HCT116 (cell line): ENCODE results near the gene SCN3A. TPM values are rescaled to one million over a fixed set of nuclear protein-coding genes. Genes with fewer than 3 reads are reported as not detected.

ENCODE experiments used
- ATAC-seq: fragments of 200-7000 bp; cut with Tn5 transposase; 2 replicates; pipeline ENCODE4 v1.9.1; 2020; ENCODE audit warnings: mild to moderate bottlenecking, moderate library complexity
- BruUV-seq: library from RNA; stranded (reverse); fragments of 400-500 nt; replicated peaks from 2 replicates; lab custom pipeline; 2021; lab: Mats Ljungman, UMichigan
- CTCF ChIA-PET: fragments of 300-600 bp; sonication (Branson Sonifier 250); formaldehyde crosslinking; loops from one replicate; lab custom pipeline; 2021; ENCODE audit warnings: antibody characterized with exemption; lab: Charles Lee
- POLR2A ChIA-PET: fragments of 300-600, 350-600 bp; sonication (Branson Sonifier 250); formaldehyde crosslinking; loops from one replicate; lab custom pipeline; 2021; ENCODE audit warnings: antibody characterized with exemption; lab: Charles Lee
- RAD21 ChIA-PET, 2 experiments: fragments of 300-600 bp; sonication (Branson Sonifier 250); formaldehyde crosslinking; loops; one replicate each; lab custom pipeline; 2023; ENCODE audit warnings: low total read pairs in 2 of 2; ENCODE audit not compliant: uncharacterized antibody in 2 of 2, unreplicated experiment in 2 of 2, low non-redundant PET in 1 of 2; lab: Charles Lee
- DNase-seq: peaks from one replicate; pipeline ENCODE4 v3.0.0-alpha.2; 2010; ENCODE audit warnings: low read depth, low spot score
- H2AFZ ChIP-seq: fragments of 200-600 bp; shearing (Covaris generic), sonication (generic); 2 replicates; pipeline ENCODE4 v1.6.1; 2017; ENCODE audit warnings: low read depth, mixed run types, mixed read lengths, antibody characterized with exemption, low read length; ENCODE audit not compliant: poor library complexity, severe bottlenecking
- H3K27ac ChIP-seq: 2 replicates; pipeline ENCODE4 v1.5.1; 2012; ENCODE audit warnings: low read depth, low read length
- H3K27me3 ChIP-seq: fragments of 200-600 bp; sonication (generic); 2 replicates; pipeline ENCODE4 v1.6.1; 2016; ENCODE audit warnings: mixed run types, low read length, mixed read lengths; ENCODE audit not compliant: insufficient read depth
- H3K36me3 ChIP-seq, 2 experiments: fragments of 200-500 bp in 1 of 2; fragments of 200-600 bp in 1 of 2; sonication (Bioruptor generic) in 1 of 2; sonication (generic) in 1 of 2; 2 replicates each; pipeline versions ENCODE4 v1.5.1 to v1.6.1; 2014 to 2016; ENCODE audit warnings: low read length in 2 of 2, inconsistent platforms in 1 of 2, mixed read lengths in 1 of 2, mixed run types in 1 of 2; ENCODE audit not compliant: insufficient read depth in 2 of 2, control insufficient read depth in 1 of 2
- H3K4me1 ChIP-seq, 2 experiments: fragments of 200-600 bp in 1 of 2; sonication (generic) in 1 of 2; 2 replicates each; pipeline versions ENCODE4 v1.5.1 to v1.6.1; 2012 to 2017; ENCODE audit warnings: low read length in 2 of 2, inconsistent platforms in 1 of 2, mild to moderate bottlenecking in 1 of 2, mixed read lengths in 1 of 2, mixed run types in 1 of 2, moderate library complexity in 1 of 2; ENCODE audit not compliant: insufficient read depth in 2 of 2, control insufficient read depth in 1 of 2
- H3K4me2 ChIP-seq: fragments of 200-600 bp; sonication (generic); 2 replicates; pipeline ENCODE4 v1.6.1; 2017; ENCODE audit warnings: mixed run types, low read length, mixed read lengths
- H3K4me3 ChIP-seq, 2 experiments: fragments of 200-600 bp in 1 of 2; sonication (generic) in 1 of 2; replicated peaks in 1 of 2; 2 replicates each; pipeline ENCODE4 v1.5.1; 2011 to 2016; ENCODE audit warnings: low read length in 2 of 2, control low read depth in 1 of 2, low read depth in 1 of 2, mild to moderate bottlenecking in 1 of 2, mixed read lengths in 1 of 2, mixed run types in 1 of 2
- H3K79me2 ChIP-seq: fragments of 200-600 bp; sonication (generic); 2 replicates; pipeline ENCODE4 v1.6.1; 2017; ENCODE audit warnings: mild to moderate bottlenecking, mixed run types, low read length, moderate library complexity, mixed read lengths; ENCODE audit not compliant: insufficient read depth
- H3K9ac ChIP-seq: fragments of 200-600 bp; sonication (generic); 2 replicates; pipeline ENCODE4 v1.6.1; 2016; ENCODE audit warnings: low read length, mixed read lengths
- H3K9me2 ChIP-seq: fragments of 200-600 bp; sonication (generic), shearing (Covaris generic); 2 replicates; pipeline ENCODE4 v1.6.1; 2017; ENCODE audit warnings: mixed run types, mild to moderate bottlenecking, moderate library complexity; ENCODE audit not compliant: insufficient read depth
- H3K9me3 ChIP-seq, 2 experiments: fragments of 200-500 bp in 1 of 2; fragments of 200-600 bp in 1 of 2; sonication (Bioruptor generic) in 1 of 2; sonication (generic) in 1 of 2; 2 replicates each; pipeline ENCODE4 v1.6.1; 2014 to 2017; ENCODE audit warnings: low read length in 2 of 2, mixed read lengths in 2 of 2, inconsistent platforms in 1 of 2, low read depth in 1 of 2, mild to moderate bottlenecking in 1 of 2, mixed run types in 1 of 2, moderate library complexity in 1 of 2; ENCODE audit not compliant: control insufficient read depth in 1 of 2, insufficient read depth in 1 of 2
- H4K20me1 ChIP-seq: fragments of 200-600 bp; sonication (generic), shearing (Covaris generic); 2 replicates; pipeline ENCODE4 v1.6.1; 2017; ENCODE audit warnings: mixed run types, mild to moderate bottlenecking, moderate library complexity; ENCODE audit not compliant: insufficient read depth
- CBX3 ChIP-seq: IDR thresholded peaks from 2 replicates; pipeline ENCODE4 v1.6.1; 2012; ENCODE audit warnings: low read depth
- EGR1 ChIP-seq: IDR thresholded peaks from 2 replicates; pipeline ENCODE4 v1.6.1; 2012; ENCODE audit warnings: low read depth
- ELF1 ChIP-seq: IDR thresholded peaks from 2 replicates; pipeline ENCODE4 v1.6.1; 2012; ENCODE audit warnings: low read depth, borderline replicate concordance
- POLR2A ChIP-seq: IDR thresholded peaks from 2 replicates; pipeline ENCODE4 v1.7.0; 2011; ENCODE audit warnings: borderline replicate concordance; ENCODE audit not compliant: insufficient read depth, insufficient read length; ENCODE audit errors: extremely low read depth
- RAD21 ChIP-seq: IDR thresholded peaks from 2 replicates; pipeline ENCODE4 v1.6.1; 2012; ENCODE audit warnings: low read depth, mild to moderate bottlenecking
- SIN3A ChIP-seq: IDR thresholded peaks from 2 replicates; pipeline ENCODE4 v1.6.1; 2012; ENCODE audit warnings: low read depth
- SRF ChIP-seq: IDR thresholded peaks from 2 replicates; pipeline ENCODE4 v1.6.1; 2012; ENCODE audit warnings: low read depth
- TCF7L2 ChIP-seq: IDR thresholded peaks from 2 replicates; pipeline ENCODE4 v1.7.0; 2011; ENCODE audit warnings: borderline replicate concordance, inconsistent platforms; ENCODE audit not compliant: insufficient read depth, insufficient read length; ENCODE audit errors: extremely low read depth
- ZFX ChIP-seq: fragments of 450-650 bp; IDR thresholded peaks from 2 replicates; pipeline ENCODE4 v1.6.1; 2017
- intact Hi-C: fragments of 100-400 bp; cut with micrococcal nuclease; formaldehyde crosslinking; loops from 2 replicates; pipeline ENCODE4 v1.10.0; 2022
- total RNA-seq: library from RNA; stranded (reverse); gene quantifications from one replicate; pipeline ENCODE4 v1.2.1, GENCODE V29; 2021; ENCODE audit not compliant: unreplicated experiment

The SCN3A gene
- total RNA-seq, 1 experiment from 2014 or later, result not detected

GRCh38 chr2:165176780-165177179 lies 27.1 kb downstream of the SCN3A start:
- no TSS peak for BruUV-seq
- intact Hi-C loops, result no loop called here
- ChIA-PET RAD21 (no interaction called here), CTCF (no interaction called here), POLR2A (no interaction called here)
- TF ChIP-seq TCF7L2 (no peak), EGR1 (no peak), SIN3A (no peak), ZFX (no peak), CBX3 (no peak), ELF1 (no peak)
- Histone ChIP-seq H3K36me3 (no peaks in the 10 kb centered on the region), H3K9me3 (no peaks in the 10 kb centered on the region), H3K27me3 (peaks cover 48% of the 10 kb centered on the region), H3K79me2 (no peaks in the 10 kb centered on the region), H3K9ac (no peak overlapping the region), H3K27ac (no peak overlapping the region), H3K4me1 (no peaks in the 10 kb centered on the region), H3K4me3 (no peak overlapping the region), H3K4me2 (no peak overlapping the region), H3K9me2 (0 out of 2 replicates have a peak, but pooled peaks cover 3% of the 10 kb centered on the region), H2AFZ (no peak overlapping the region), H4K20me1 (no peaks in the 10 kb centered on the region)
- DNase-seq, result no peak
- ATAC-seq, result no peak

GRCh38 chr2:165173215-165173614 lies 30.6 kb downstream of the SCN3A start:
- POLR2A ChIA-PET, result no interaction called here
- DNase-seq, result no peak

More at GRCh38 chr2:165173215-165173614, 30.6 kb downstream of the SCN3A start:
- Histone ChIP-seq H4K20me1 (no peaks in the 10 kb centered on the region), H2AFZ (no peak overlapping the region), H3K4me2 (no peak overlapping the region), H3K9me2 (no peaks in the 10 kb centered on the region), H3K36me3 (no peaks in the 10 kb centered on the region), H3K9ac (no peak overlapping the region), H3K27me3 (peaks cover 35% of the 10 kb centered on the region), H3K27ac (no peak overlapping the region), H3K79me2 (no peaks in the 10 kb centered on the region), H3K4me1 (no peaks in the 10 kb centered on the region), H3K4me3 (no peak overlapping the region), H3K9me3 (no peaks in the 10 kb centered on the region)
- CTCF ChIA-PET, result interaction anchor here (1.1 kb wide), 1 partner anchor 9 kb away, joined by 3 read pairs; no protein-coding TSS in a partner anchor
- ATAC-seq, result no peak
- no TSS peak for BruUV-seq
- intact Hi-C loops, result no loop called here
- RAD21 ChIA-PET, result no interaction called here
- TF ChIP-seq RAD21 (no peak), SRF (no peak), POLR2A (no peak)
